NCI-H2081 (cell line): ENCODE data around the gene SIRT7.
A peak's percentile ranks its signal among the peaks of the same experiment; 100 is the strongest.

Source experiments
- DNase-seq, 2 experiments: peaks; one replicate each; lab custom pipeline; 2025; lab: John Stamatoyannopoulos, UW

Gene SIRT7

DNA sequence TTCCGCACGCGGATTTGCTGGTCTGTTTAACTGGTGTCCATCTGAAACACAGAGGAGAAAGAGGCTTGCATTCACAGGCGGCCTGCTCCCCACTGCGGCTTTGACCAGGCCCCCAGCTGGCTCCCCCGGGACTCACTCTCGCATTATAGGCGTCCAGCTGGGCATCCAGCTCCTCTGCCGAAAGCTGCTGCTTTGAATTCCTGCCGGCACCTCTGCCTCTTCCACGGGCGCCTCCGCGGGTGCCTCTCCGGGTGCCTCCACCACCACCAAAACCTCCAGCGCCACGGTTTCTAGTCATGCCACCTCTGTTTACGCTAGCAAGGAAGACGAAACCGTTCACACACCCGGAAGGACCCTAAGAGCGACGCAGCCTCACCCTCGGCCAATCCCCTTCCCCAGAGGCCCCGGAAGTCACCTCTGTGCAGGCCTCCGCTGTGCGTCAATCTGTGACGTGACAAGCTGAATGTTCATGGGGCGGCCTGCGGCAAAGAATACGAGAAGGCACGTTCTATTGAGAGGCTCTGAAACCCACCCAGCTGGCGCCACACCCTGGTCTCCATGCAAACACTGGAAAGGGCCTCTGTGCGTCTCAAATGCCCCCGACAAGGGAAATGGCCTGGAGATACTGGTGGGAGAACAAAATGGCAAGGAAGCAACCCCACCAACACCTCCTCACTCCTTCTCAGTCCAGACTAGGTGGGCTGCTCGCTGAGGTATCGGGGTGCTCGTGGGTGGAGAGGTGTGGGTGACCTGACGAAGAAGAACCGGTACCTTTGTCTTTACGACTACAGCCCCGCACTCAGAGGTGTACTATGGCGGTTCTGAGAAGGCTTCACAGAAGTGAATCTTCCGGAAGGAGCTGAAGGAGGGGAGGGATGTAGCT, 29.6 kb downstream of the SIRT7 start:
- DNase-seq, result no peak

GRCh38 chr17:81885869-81886548, 32.0 kb downstream of the SIRT7 start:
- DNase-seq, result no peak

GRCh38 chr17:81885454-81885853, 32.5 kb downstream of the SIRT7 start:
- no peak for DNase-seq

GRCh38 chr17:81884968-81885367, 33.0 kb downstream of the SIRT7 start:
- DNase-seq, result no peak

GRCh38 chr17:81884520-81884919, 33.5 kb downstream of the SIRT7 start:
- no peak for DNase-seq

DNA sequence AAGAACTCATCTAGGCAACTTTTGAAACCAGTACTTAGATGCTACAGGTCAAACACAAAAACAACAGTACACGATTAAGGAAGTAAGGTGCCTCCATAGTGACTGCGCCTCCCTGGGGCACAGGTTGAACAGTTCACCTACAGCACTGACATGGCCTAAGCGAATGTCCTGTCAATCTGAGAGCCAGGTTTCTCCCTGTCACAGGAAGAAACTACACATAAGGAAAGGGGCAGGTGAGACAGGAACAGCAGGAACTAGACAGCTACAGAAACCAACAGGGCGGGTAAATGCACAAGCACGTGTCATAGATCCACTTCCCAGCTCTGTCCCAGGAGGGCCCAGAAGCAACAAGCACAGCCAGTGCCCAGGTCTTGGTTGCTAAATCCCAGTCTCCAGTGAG, 38.9 kb downstream of the SIRT7 start:
- DNase-seq, result no peak

DNA sequence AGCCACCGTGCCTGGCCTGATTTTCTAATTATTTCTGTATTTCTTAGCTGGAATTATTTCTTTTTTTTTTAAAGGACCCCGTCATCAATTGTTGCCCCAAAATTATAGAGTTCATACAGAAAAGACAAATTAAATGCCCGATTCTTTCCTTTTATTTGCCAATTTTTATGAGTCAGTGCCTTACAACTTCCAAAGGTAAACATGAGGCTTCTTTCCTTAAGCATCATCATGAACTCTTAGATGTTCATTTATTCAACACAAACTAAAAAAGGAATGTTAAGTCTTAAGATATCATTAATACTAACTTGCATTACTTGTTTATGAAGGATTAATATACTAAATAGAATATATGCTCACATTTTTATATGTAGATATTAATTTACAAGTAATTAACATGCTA, 39.7 kb downstream of the SIRT7 start:
- no peak for DNase-seq

GRCh38 chr17:81877569-81877968, 40.4 kb downstream of the SIRT7 start:
- no peak for DNase-seq

GRCh38 chr17:81871387-81872230, 46.4 kb downstream of the SIRT7 start:
- peak; percentile 92 to 94 for DNase-seq

DNA sequence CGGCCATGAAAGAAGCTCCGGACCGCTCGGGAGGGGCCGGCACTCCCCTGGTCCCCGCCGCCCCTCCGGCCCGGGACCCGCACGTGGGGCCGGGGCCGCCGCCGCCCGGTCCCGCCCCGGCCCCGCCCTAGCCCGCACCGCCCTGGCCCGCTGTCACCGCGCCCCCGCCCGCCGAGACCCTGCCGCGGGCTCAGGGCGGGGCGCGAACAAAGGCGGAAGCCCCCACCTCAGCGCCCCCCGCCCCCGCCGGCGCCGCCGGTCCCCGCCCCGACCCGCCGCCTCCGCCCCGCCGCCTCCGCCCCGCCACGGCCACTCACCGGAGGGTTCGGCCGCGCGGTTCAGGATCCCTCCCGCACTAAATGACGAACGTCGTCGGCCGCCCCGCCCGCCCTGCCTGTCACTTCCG, 47.0 kb downstream of the SIRT7 start, which contains the start of gene ARHGDIA:
ARHGDIA (minus strand) TSS at position 357 of the 406 bp plus-strand sequence. CDS start 1,407 bp downstream, outside the sequence.
- DNase-seq, result no peak

- DNase-seq, result peak; percentile 28 to 53
Observed at GRCh38 chr17:81870131-81870980, 47.6 kb downstream of the SIRT7 start.

DNA sequence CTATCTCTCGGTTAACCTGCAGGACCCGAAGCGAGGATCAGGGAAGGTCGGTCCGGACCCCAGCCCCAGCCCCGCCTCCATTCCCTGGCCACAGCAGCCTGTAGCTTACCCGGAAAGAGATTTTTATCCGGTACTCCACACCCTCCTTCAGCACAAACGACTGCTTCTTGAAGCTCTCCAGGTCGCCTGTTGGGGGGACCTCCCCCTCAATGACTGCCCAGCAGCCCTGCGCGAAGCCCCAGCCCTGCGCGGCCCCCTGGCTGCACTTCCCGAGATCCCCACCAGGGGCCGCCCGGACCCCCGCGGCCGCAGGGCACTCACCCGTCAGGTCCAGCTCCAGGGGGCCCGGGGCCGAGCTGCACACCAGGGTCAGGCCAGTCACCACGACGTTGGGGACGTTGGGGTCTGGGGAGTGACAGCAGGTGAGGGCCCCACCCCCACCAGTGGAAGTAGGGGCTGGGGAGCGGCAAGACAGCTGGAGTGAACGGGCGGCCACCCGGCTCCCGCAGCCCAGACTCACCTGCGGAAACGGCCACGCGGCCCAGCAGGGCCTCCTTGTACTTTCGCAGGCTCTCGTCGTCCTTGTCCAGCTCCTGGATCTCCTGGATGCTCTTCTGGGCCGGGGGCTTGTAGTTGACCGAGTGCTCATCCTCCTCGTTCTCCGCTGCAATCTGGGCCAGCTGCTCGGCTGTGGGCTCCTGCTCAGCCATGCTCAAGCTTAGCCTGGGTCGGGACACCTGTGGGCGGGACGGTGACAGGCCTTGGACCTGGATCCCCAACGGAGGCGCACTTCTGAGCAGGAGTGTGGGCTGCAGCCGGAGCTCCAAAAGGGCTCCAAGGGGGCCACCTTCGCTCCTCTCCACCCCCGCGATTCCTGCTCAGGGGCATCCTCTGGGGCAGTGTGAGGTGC, 48.5 kb downstream of the SIRT7 start:
- DNase-seq, result peak; percentile 30 to 41

DNA sequence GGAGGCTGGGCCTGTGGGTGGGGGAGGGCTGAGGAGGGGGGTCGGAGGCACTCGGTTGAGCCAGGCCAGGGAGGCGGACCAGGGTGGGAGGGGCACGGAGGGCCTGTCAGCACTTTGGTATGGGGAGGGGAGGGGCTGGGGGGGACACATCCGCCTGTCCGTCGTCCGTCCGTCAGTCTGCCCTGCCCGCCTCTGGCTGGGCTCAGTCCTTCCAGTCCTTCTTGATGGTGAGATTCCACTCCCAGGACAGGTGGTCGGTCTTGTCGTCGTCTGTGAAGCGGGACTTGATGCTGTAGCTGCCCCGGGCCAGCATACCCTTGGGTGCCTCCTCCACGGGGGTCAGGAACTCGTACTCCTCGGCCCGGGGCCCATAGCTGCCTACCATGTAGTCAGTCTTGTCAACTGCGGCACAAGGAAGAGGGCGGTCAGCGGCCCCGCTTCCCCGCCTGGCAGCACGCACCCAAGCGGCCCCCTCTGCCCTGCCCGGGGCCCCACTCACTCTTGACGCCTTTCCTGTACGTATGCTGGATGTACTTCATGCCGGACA, 49.2 kb downstream of the SIRT7 start:
- peak in 1 of 2 experiments; percentile 42 for DNase-seq

- no peak for DNase-seq
Observed at GRCh38 chr17:81867991-81868673, 49.8 kb downstream of the SIRT7 start.

GRCh38 chr17:81867170-81867990, 50.6 kb downstream of the SIRT7 start:
- DNase-seq, result peak; percentile 30 to 57

GRCh38 chr17:81866440-81867169, 51.4 kb downstream of the SIRT7 start:
- DNase-seq, result no peak

DNA sequence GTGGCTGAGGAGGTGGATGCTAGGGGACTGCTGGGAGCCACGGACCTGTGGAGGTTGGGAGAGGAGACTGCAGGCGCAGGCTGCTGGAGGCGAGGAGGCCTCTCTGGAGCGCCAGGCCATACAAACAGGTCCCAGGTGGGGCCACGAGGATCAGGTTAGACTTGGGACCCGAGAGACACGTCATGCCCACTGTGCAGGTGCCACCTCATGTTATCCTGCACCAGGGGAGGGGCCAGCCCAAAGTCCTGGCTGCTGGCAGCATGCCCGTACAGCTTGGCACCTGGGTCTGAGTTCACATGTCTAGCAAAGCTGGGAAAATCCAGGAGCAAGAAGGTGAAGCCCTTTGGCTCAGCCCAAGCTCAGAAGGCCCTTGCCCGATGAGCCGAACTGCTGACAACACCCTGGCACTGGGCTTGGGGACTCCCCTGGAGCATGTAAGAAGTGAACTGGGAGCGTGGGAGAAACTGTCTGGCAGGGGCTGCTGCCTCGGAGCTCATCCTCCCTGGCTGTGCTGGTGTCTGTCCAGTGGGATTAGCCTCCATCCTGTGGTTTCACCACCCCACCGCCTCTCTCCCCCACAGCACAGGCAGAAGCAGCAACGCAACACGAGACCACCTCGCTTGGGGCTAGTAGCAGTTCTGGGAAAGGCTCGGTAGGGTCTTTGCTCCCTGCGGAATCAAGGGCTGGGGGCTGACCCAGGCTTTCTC, 52.1 kb downstream of the SIRT7 start:
- DNase-seq, result peak; percentile 66 to 78
